ENCODE results near the gene CACNA1C.

CACNA1C gene

DNA sequence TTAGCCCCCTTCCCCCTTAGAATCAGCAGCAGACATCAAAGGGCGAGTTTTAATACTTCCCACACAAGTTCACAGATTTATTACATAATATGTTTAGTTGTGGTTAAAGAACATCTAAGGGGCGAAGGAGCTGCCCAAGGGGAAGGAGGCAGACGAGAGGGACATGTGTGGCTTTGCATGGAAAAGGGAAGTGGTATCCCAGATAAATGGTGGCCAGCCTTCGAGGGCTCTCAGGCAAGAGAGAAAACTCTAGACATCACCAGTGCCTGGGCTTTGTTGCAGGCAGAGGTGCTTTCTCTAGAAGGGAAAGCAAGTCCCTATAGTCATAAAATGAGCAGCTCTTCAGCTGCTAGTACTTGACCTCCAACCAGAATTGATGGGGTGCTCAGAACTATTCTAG, 121.2 kb downstream of the CACNA1C start:
- DNase-seq, result no peak

GRCh38 chr12:2177003-2177402, 124.2 kb downstream of the CACNA1C start:
- DNase-seq, result no peak

- DNase-seq, result no peak
Measured at GRCh38 chr12:2177751-2178150, 125.0 kb downstream of the CACNA1C start.

DNA sequence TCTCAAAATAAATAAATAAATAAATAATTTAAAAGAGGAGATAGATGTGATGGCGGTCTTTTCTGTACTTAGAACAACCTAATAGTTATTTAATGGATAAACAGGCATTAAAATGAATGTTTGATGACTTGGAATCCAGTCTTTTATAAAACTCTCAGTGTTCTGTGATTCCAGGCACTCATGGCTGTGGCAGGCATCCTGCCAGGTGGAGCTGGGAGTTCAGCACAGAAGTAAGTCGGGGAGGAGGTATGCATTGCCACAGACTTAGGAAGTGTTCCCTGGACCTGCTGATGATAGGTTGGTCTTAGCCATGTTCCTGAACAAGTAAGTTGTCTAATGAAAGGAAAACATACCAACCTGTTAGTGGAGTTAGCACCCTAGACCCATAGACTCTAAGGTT, 126.3 kb downstream of the CACNA1C start:
- no peak for DNase-seq

GRCh38 chr12:2179953-2180736, 127.4 kb downstream of the CACNA1C start:
- DNase-seq, result no peak

GRCh38 chr12:2180737-2181082, 127.9 kb downstream of the CACNA1C start:
- no peak for DNase-seq

DNA sequence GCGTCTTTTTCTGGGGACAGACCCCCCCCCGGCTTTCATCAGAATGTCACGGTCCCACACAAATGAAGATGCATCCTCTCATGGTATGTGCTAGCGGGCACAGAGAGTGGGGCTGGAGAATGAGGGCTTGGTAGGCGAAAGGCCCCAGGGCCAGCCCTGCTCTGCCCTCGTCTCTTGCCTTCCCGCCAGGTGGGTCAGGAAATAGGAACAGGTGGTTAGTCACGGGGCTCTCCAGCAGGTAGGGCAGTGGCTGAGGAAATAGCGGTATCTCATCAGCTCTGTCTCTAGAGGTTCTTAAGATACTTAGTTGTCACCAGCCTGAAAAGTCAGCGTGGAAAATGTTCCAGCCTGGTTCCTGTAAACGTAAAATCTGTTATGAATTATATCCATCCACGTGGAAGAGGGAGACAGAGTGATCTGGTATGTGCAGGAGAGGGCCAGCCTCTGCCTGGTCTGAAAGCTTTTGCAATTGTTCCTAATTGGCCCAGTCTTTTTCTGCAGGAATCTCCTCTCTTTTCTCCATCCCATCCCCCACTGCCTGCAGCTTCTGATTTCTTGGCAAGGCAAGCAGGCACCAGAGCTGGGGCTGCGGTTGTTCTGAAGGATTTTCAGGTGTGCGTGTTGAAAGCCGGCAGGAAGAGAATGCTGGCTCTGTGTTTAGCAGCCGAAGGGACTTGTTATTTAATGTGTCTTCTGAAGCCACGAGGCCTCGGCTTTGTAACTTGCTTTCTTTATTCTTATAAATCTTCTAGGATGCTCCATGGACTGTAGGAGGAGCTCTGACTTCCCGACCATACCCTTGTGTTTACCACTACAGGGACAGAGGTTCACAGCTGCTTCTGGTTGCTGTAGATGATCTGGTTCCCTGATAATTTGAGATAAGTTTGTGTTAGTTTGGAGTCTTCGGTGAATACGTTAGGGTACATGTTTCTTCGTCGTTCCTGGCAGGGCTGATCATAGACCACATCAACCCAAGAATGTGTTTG, 131.1 kb downstream of the CACNA1C start:
- no peak for DNase-seq

- DNase-seq, result no peak
Measured at GRCh38 chr12:2185751-2186341, 133.1 kb downstream of the CACNA1C start.

DNA sequence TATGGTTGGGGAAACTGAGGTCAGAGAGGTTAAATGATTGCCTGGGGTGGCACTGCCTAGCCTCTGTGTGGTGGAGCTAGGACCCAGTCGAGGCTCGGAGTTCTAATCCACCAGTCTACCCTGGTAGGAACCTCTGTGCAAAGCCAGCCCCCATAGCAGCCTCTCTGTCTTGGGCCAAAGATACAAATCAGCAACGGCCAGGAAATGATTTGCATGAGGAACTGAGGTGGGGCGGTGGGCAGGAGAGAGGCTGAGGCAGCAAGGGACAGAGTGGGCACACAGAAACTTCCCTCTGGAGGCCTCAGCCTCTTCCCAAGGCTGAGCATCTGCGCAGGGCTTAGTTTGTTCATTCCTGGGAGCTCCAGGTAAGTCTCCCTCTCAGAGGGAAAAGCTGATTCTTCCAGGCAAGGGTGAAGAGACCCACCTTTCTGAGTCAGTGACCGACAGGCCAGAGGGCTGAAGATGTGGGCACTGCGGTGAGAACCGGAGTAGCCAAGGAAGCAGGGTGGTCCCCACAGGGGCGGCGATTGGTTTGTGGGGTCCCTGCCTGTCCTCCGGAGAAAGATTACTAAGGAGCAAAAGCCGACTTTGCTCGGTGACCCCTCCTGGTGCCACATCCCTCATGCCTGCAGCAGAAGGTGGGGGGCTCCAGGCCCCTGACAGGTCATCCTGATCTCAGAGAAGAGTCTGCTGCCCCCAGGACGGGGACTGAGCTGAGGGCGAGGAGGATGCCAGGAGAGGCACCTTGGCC, 134.6 kb downstream of the CACNA1C start:
- no peak for DNase-seq

DNA sequence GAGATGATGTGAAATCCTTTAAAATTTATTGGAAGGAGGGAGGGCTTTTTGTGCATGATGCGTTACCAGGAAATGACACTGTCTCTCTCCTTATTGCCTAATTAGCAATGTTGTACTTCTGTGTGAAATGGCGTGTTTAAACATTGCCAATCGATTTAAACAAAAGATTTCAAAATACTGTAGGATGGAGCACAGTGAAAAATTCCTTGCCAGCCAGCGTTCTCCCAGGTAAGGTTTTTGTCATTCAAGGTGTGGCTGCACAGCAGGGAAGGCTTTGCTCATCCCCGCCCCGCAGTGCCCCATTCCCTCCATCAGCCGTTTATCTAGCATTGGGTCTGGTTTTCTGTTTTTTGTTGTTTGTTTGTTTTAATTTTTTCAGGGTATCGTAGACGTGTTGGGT, 137.3 kb downstream of the CACNA1C start:
- DNase-seq, result no peak

DNA sequence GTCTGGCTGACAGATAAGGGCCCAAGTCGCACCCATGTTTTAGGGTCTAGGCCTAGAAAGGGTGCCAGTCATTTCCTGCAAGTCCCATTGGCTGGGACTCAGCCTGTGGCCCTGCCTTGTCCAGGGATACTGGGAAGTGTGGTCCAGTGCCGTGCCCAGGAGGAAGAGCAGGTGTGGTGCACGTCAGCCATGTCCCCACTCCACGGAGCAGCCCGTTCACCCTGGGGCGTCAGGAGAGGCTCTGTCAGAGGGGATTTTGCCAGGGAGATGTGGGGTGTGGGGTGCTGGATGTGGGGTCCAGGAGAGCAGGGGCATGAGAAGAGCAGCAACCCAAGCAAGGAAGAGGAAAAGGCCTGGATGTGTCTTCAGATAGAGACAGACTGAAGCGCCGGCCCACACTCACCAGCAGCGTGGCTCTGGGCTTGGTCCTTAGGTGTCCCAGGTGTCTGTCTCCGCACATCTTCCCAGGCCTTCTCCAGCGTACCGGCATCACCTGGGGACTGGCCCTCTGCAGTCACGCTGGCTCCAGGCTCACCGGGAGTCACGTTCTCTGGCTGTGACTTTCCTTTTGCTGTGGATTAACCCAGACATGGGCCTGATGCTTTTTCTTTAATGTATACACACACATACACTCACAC, 138.2 kb downstream of the CACNA1C start:
- DNase-seq, result no peak

GRCh38 chr12:2191534-2192153, 138.9 kb downstream of the CACNA1C start:
- no peak for DNase-seq

GRCh38 chr12:2192231-2192630, 139.4 kb downstream of the CACNA1C start:
- no peak for DNase-seq

- no peak for DNase-seq
Measured at GRCh38 chr12:2194060-2194459, 141.3 kb downstream of the CACNA1C start.

- no peak for DNase-seq
Measured at GRCh38 chr12:2194571-2194970, 141.8 kb downstream of the CACNA1C start.

- no peak for DNase-seq
Measured at GRCh38 chr12:2195085-2195484, 142.3 kb downstream of the CACNA1C start.

- no peak for DNase-seq
Measured at GRCh38 chr12:2198005-2198501, 145.3 kb downstream of the CACNA1C start.

DNA sequence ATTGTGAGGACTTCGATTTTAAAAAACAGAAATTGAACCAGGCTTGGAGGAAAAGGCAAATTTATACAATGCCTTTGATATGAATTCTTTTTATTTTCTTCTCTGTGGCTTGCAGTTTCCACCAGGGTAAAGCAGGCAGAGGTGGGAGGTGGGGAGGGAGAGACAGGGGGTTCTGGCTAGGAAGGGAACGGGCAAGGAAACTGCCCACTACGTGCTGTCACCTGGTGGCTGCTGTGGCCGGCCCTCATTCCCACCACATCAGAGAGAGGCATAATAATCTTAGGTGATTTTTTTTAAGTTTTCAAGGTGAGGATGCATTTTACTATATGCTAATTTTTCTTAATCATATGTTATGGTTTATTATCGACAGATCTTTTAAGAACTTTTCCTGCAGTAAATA, 145.8 kb downstream of the CACNA1C start:
- DNase-seq, result no peak

DNA sequence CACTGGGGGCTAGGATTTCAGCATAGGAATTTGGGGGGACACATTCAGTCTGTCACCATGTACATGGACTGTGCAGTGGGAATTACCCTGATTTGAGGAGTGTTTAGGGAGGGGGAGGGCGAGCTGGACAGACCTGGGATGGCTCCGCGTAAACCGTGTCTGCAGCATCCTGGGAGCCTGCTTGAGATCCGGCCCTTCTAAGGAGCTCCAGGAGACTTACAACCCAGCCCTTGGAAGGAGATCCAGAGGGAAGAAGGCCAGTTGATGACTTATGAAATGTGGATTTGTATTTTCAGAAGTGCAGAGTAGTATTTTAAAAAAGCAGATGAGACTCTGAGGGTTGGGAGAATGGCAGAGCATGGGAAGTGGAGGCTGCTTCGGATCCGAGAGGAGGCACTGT, 153.2 kb downstream of the CACNA1C start:
- DNase-seq, result no peak

DNA sequence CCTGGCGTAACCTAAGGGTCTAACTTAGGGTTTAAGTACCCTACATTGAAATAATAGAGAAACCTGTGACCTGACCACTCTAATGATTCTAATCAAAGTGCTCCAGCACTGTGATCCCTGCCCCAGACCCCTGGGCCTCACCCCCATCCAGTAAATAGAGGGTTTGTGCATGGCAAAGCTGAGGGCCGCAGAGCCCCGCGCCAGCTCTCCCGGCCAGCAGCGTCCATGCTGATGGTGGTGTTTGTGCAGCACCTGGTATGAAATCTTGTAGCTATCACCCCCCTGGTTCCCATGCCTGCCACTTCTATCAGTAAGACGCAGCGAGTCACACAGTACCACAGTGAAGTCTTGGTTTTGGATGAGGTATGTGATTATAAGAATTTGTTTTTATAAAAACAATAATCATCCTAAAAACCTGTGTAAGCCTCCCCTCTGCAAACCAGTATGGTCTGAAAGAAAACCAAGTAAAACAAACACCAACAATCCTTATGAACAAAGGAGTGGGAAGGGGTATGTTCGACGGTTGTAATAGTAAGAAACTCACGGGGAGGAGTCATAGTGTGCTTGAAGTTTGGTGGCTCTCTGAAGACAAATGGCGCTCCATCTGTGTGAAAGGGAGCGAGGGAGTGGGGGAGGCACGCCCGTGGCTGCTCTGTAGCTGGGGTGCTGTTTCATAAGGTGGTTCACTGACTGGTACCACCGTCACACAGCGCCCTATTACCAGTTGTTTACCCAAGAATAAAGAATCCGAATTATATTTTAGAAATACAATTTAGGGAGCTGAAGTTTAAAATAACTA, 156.2 kb downstream of the CACNA1C start:
- no peak for DNase-seq

- no peak for DNase-seq
Measured at GRCh38 chr12:2211119-2211518, 158.3 kb downstream of the CACNA1C start.

Measured in DMS53 (cell line).